GM12878 (cell line): ENCODE results near the gene SLC4A5. TPM values are rescaled to one million over a fixed set of nuclear protein-coding genes. Genes with fewer than 3 reads are reported as not detected.

ENCODE experiments used
- ATAC-seq: fragments of 200-7000 bp; cut with Tn5 transposase; 3 replicates; pipeline ENCODE4 v1.9.1; 2020; ENCODE audit warnings: mild to moderate bottlenecking, moderate library complexity
- BruUV-seq: library from RNA; stranded (reverse); fragments of 400-500 nt; replicated peaks from 2 replicates; lab custom pipeline; 2021; lab: Mats Ljungman, UMichigan
- CTCF ChIA-PET: fragments of 300-600 bp; sonication (Branson Sonifier 250); formaldehyde crosslinking; extraction: SDS; loops from one replicate; lab custom pipeline; 2021; ENCODE audit warnings: inconsistent platforms; lab: Yijun Ruan, JAX
- POLR2A ChIA-PET: fragments of 350-600 bp; formaldehyde crosslinking; extraction: SDS; loops from one replicate; lab custom pipeline; 2021; ENCODE audit warnings: inconsistent platforms; lab: Charles Lee
- RAD21 ChIA-PET: fragments of 300-600 bp; sonication (Branson Sonifier 250); formaldehyde crosslinking; loops from one replicate; lab custom pipeline; 2023; ENCODE audit warnings: antibody characterized with exemption; ENCODE audit not compliant: unreplicated experiment; lab: Charles Lee
- SMC1A ChIA-PET: fragments of 300-600 bp; sonication (Branson Sonifier 250); formaldehyde crosslinking; loops from one replicate; lab custom pipeline; 2023; ENCODE audit not compliant: unreplicated experiment, uncharacterized antibody; lab: Charles Lee
- DNase-seq: peaks from one replicate; pipeline ENCODE4 v3.0.0-alpha.2; 2011; ENCODE audit warnings: low read depth, low spot score
- FAIRE-seq: peaks from 3 replicates; lab custom pipeline; 2011; peaks lifted over from hg19 to GRCh38; lab: Jason Lieb, UNC
- H2AFZ ChIP-seq: 2 replicates; pipeline ENCODE4 v1.6.0; 2011; ENCODE audit warnings: low read depth, low read length, control low read depth; ENCODE audit not compliant: control insufficient read depth
- H3K27ac ChIP-seq: 2 replicates; pipeline ENCODE4 v1.5.1; 2011; ENCODE audit warnings: control low read depth; ENCODE audit not compliant: control insufficient read depth, insufficient read depth
- H3K27me3 ChIP-seq, 2 experiments: replicated peaks in 1 of 2; 2 replicates each; pipeline versions ENCODE4 v1.6.0 to v1.6.1; 2011; ENCODE audit warnings: low read length in 1 of 2; ENCODE audit not compliant: control insufficient read depth in 2 of 2, insufficient read depth in 2 of 2
- H3K36me3 ChIP-seq, 2 experiments: 2 replicates each; pipeline ENCODE4 v1.5.1; 2011; ENCODE audit warnings: low read length in 1 of 2; ENCODE audit not compliant: control insufficient read depth in 2 of 2, insufficient read depth in 2 of 2
- H3K4me1 ChIP-seq: 2 replicates; pipeline ENCODE4 v1.6.1; 2011; ENCODE audit warnings: mild to moderate bottlenecking, low read length, moderate library complexity, mixed read lengths; ENCODE audit not compliant: control insufficient read depth, insufficient read depth
- H3K4me2 ChIP-seq: 2 replicates; pipeline ENCODE4 v1.6.0; 2011; ENCODE audit warnings: control low read depth; ENCODE audit not compliant: control insufficient read depth, insufficient read depth
- H3K4me3 ChIP-seq: fragments of 200-600 bp; sonication (generic); 2 replicates; pipeline ENCODE4 v1.5.1; 2016
- H3K79me2 ChIP-seq: 2 replicates; pipeline ENCODE4 v1.6.0; 2011; ENCODE audit warnings: low read length; ENCODE audit not compliant: control insufficient read depth, insufficient read depth
- H3K9ac ChIP-seq: 2 replicates; pipeline ENCODE4 v1.8.0; 2011; ENCODE audit warnings: low read length, control low read depth, mixed read lengths; ENCODE audit not compliant: control insufficient read depth, insufficient read depth
- H3K9me3 ChIP-seq: replicated peaks from 3 replicates; pipeline ENCODE4 v1.5.1; 2011; ENCODE audit warnings: mild to moderate bottlenecking, low read length; ENCODE audit not compliant: control insufficient read depth, insufficient read depth
- H4K20me1 ChIP-seq: 2 replicates; pipeline ENCODE4 v1.6.0; 2011; ENCODE audit not compliant: control insufficient read depth, insufficient read depth
- BCL11A ChIP-seq: IDR thresholded peaks from 2 replicates; pipeline ENCODE4 v1.6.1; 2011; ENCODE audit warnings: low read depth, low read length
- BCL3 ChIP-seq: IDR thresholded peaks from 2 replicates; pipeline ENCODE4 v1.6.1; 2011; ENCODE audit warnings: borderline replicate concordance, low read depth, mild to moderate bottlenecking, moderate library complexity, low read length; ENCODE audit not compliant: insufficient read depth, poor library complexity, severe bottlenecking
- EED ChIP-seq: sonication (generic); IDR thresholded peaks from 2 replicates; pipeline ENCODE4 v1.6.1; 2016; ENCODE audit warnings: antibody characterized with exemption, low read depth
- FOXK2 ChIP-seq: fragments of 450-650 bp; IDR thresholded peaks from 2 replicates; pipeline ENCODE4 v1.6.1; 2017; ENCODE audit warnings: mild to moderate bottlenecking, moderate library complexity
- IKZF1 ChIP-seq: fragments of 450-650 bp; conservative IDR thresholded peaks from 2 replicates; pipeline ENCODE4 v1.6.1; 2017; ENCODE audit warnings: antibody characterized with exemption, mild to moderate bottlenecking
- IKZF2 ChIP-seq, 2 experiments: fragments of 450-650 bp; IDR thresholded peaks; 2 replicates each; pipeline ENCODE4 v1.6.1; 2017; ENCODE audit warnings: mild to moderate bottlenecking in 2 of 2, moderate library complexity in 2 of 2
- NBN ChIP-seq: fragments of 450-650 bp; IDR thresholded peaks from 2 replicates; pipeline ENCODE4 v1.6.1; 2016
- NFIC ChIP-seq: IDR thresholded peaks from 2 replicates; pipeline ENCODE4 v1.6.1; 2012; ENCODE audit warnings: low read depth, mild to moderate bottlenecking, inconsistent platforms, low read length, moderate library complexity
- PAX8 ChIP-seq: fragments of 450-650 bp; IDR thresholded peaks from 2 replicates; pipeline ENCODE4 v1.6.1; 2017; ENCODE audit warnings: mild to moderate bottlenecking, moderate library complexity
- RELB ChIP-seq: fragments of 450-650 bp; IDR thresholded peaks from 2 replicates; pipeline ENCODE4 v1.6.1; 2017; ENCODE audit warnings: low read depth, mild to moderate bottlenecking, moderate library complexity
- RUNX3 ChIP-seq: IDR thresholded peaks from 2 replicates; pipeline ENCODE4 v1.6.1; 2012; ENCODE audit warnings: low read length, inconsistent platforms
- TCF12 ChIP-seq: IDR thresholded peaks from 2 replicates; pipeline ENCODE4 v1.6.1; 2011; ENCODE audit warnings: low read depth, mild to moderate bottlenecking, low read length
- TCF7 ChIP-seq: IDR thresholded peaks from 2 replicates; pipeline ENCODE4 v1.6.1; 2014; ENCODE audit warnings: antibody characterized with exemption, borderline replicate concordance
- WRNIP1 ChIP-seq: IDR thresholded peaks from 2 replicates; pipeline ENCODE4 v1.6.1; 2011; ENCODE audit warnings: low read depth, low read length, improper control_type of control experiment, borderline replicate concordance
- YY1 ChIP-seq: IDR thresholded peaks from 2 replicates; pipeline ENCODE4 v1.6.1; 2011; ENCODE audit warnings: low read depth, mild to moderate bottlenecking, low read length
- ZNF217 ChIP-seq: fragments of 450-650 bp; IDR thresholded peaks from 2 replicates; pipeline ENCODE4 v1.6.1; 2017; ENCODE audit warnings: antibody characterized with exemption, mild to moderate bottlenecking
- ZSCAN29 ChIP-seq: fragments of 450-650 bp; IDR thresholded peaks from 2 replicates; pipeline ENCODE4 v1.6.1; 2017; ENCODE audit warnings: mild to moderate bottlenecking, moderate library complexity
- WGBS: methylation state at CpG from one replicate; pipeline ENCODE4 v1.1.6; 2016; ENCODE audit warnings: low lambda C conversion rate; ENCODE audit not compliant: insufficient replicate concordance, insufficient coverage; ENCODE audit errors: missing lambda C conversion rate; 5-methylcytosine and 5-hydroxymethylcytosine counted together
- in situ Hi-C: fragments of 300-500 bp; cut with MboI; formaldehyde crosslinking; loops from 9 replicates; pipeline ENCODE4 v1.14.3; 2018; ENCODE audit warnings: mixed read lengths
- intact Hi-C: fragments of 100-400 bp; cut with micrococcal nuclease; formaldehyde crosslinking; loops from one replicate; pipeline ENCODE4 v1.14.2; 2022; ENCODE audit not compliant: unreplicated experiment
- polyA plus RNA-seq, 11 experiments: library from polyadenylated mRNA; depleted of rRNA in 4 of 11; unstranded in 6 of 11; stranded (reverse) in 5 of 11; fragments of >200 nt; fragmentation: Nextera tagmentation in 4 of 11; fragmentation: Illumina TruSeq in 1 of 11; extraction: Ambion mirVana in 4 of 11; extraction: Trizol in 1 of 11; gene quantifications; 1 replicate in 1 of 11; 2 replicates in 10 of 11; pipeline versions ENCODE4 v1.2.1 to v1.2.3, GENCODE V29; 2011 to 2016; ENCODE audit warnings: inconsistent platforms in 2 of 11, missing spikeins in 2 of 11, low read depth in 1 of 11
- total RNA-seq, 4 experiments: library from RNA; depleted of rRNA in 3 of 4; stranded (reverse); fragments of >200 nt in 3 of 4; fragmentation: Illumina TruSeq in 1 of 4; extraction: Trizol in 1 of 4; gene quantifications; 2 replicates each; pipeline versions ENCODE4 v1.2.1 to v1.2.3, GENCODE V29; 2013 to 2021

SLC4A5 gene
- total and polyA plus RNA-seq, 10 of the 15 experiments (the other 5 are each of a cell fraction or from before 2014, with no cell fraction given) = 0.15 to 4.7 (median 1.6) TPM

- no peaks in the 10 kb centered on the region for H3K36me3 ChIP-seq
- DNase-seq (no peak), ATAC-seq (no peak), FAIRE-seq (peak; percentile 35)
- no peak overlapping the region for H3K9ac ChIP-seq
- H3K4me1 ChIP-seq = peaks cover 20% of the 10 kb centered on the region
- H4K20me1 ChIP-seq = no peaks in the 10 kb centered on the region
- in situ Hi-C loops (no loop called here), intact Hi-C loops (no loop called here)
- H3K27me3 ChIP-seq = no peaks in the 10 kb centered on the region
- 53% methylated on average over 1 of the region's 1 CpG for WGBS
- BruUV-seq = no TSS peak
- no peak overlapping the region for H2AFZ ChIP-seq
- H3K79me2 ChIP-seq = no peaks in the 10 kb centered on the region
- H3K4me2 ChIP-seq = no peak overlapping the region
- no peak overlapping the region for H3K4me3 ChIP-seq
- no peak for TF ChIP-seq PAX8
- peak; percentile 57; the same call in 1 of the 2 replicates for TF ChIP-seq ZNF217
- H3K27ac ChIP-seq = no peak overlapping the region
- POLR2A ChIA-PET = no interaction called here
- peaks cover 2% of the 10 kb centered on the region; the same call in 2 of the 3 replicates for H3K9me3 ChIP-seq
- RAD21 ChIA-PET = no interaction called here
- SMC1A ChIA-PET = interaction anchor here (1.5 kb wide), 1 partner anchor 16 kb away, joined by 3 read pairs; no protein-coding TSS in a partner anchor
- CTCF ChIA-PET = no interaction called here
These were observed 45.3 kb downstream of the SLC4A5 start for GRCh38 chr2:74297950-74298349.

GRCh38 chr2:74297391-74297790 is 45.8 kb downstream of the SLC4A5 start:
- Histone ChIP-seq H3K4me2 (peak overlapping the region; percentile 56), H4K20me1 (no peaks in the 10 kb centered on the region), H3K9ac (no peak overlapping the region), H3K4me1 (peaks cover 20% of the 10 kb centered on the region), H3K27me3 (no peaks in the 10 kb centered on the region), H3K9me3 (peaks cover 2% of the 10 kb centered on the region; the same call in 2 of the 3 replicates), H3K27ac (0 out of 2 replicates have a peak overlapping the region, but pooled peaks have one; percentile 6), H3K4me3 (no peak overlapping the region), H2AFZ (no peak overlapping the region), H3K36me3 (no peaks in the 10 kb centered on the region), H3K79me2 (no peaks in the 10 kb centered on the region)
- ChIA-PET CTCF (interaction anchor here (0.9 kb wide), 1 partner anchor 48 kb away, joined by 3 read pairs; no protein-coding TSS in a partner anchor), POLR2A (interaction anchor here (1.7 kb wide), 1 partner anchor 92 kb away, joined by 3 read pairs; no protein-coding TSS in a partner anchor), SMC1A (interaction anchor here (1.0 to 1.5 kb wide), 2 partner anchors 16 to 30 kb away, joined by 3 read pairs; no protein-coding TSS in a partner anchor), RAD21 (no interaction called here)
- peak; percentile 92 for ATAC-seq
- intact Hi-C loops (no loop called here), in situ Hi-C loops (no loop called here)
- peak; percentile 97 for FAIRE-seq
- DNase-seq = peak; percentile 50
- BruUV-seq = no TSS peak
- TF ChIP-seq IKZF1 (peak; percentile 48; the same call in 1 of the 2 replicates), ZSCAN29 (0 out of 2 replicates have a peak, but pooled peaks have one; percentile 34), BCL3 (no peak), NBN (peak; percentile 46; the same call in 1 of the 2 replicates), TCF7 (no peak), NFIC (no peak), RUNX3 (peak; percentile 34; the same call in 1 of the 2 replicates), RELB (peak; percentile 59; the same call in 1 of the 2 replicates), EED (peak; percentile 34; the same call in 1 of the 2 replicates), IKZF2 (IDR thresholded peaks at IDR 0.05) (peak; percentile 48 to 66; a peak in 2 of 4 replicates), WRNIP1 (no peak), TCF12 (no peak), YY1 (no peak), FOXK2 (no peak), BCL11A (peak; percentile 17; the same call in 1 of the 2 replicates)
